OCI-LY3 (cell line): ENCODE results near the gene DKK3.

Source experiments
- EZH2phosphoT487 ChIP-seq: fragments of 200-600 bp; shearing (Covaris generic); IDR thresholded peaks from 2 replicates; pipeline ENCODE4 v1.6.1; 2018; ENCODE audit warnings: antibody characterized with exemption, mixed run types, low read depth
- TF ChIP-seq, protein P1 (sequence below): fragments of 200-600, 300-600 bp; sonication (generic); IDR thresholded peaks from 2 replicates; pipeline ENCODE4 v1.5.1; 2014; ENCODE audit warnings: antibody characterized with exemption, low read length, low read depth

DNA sequence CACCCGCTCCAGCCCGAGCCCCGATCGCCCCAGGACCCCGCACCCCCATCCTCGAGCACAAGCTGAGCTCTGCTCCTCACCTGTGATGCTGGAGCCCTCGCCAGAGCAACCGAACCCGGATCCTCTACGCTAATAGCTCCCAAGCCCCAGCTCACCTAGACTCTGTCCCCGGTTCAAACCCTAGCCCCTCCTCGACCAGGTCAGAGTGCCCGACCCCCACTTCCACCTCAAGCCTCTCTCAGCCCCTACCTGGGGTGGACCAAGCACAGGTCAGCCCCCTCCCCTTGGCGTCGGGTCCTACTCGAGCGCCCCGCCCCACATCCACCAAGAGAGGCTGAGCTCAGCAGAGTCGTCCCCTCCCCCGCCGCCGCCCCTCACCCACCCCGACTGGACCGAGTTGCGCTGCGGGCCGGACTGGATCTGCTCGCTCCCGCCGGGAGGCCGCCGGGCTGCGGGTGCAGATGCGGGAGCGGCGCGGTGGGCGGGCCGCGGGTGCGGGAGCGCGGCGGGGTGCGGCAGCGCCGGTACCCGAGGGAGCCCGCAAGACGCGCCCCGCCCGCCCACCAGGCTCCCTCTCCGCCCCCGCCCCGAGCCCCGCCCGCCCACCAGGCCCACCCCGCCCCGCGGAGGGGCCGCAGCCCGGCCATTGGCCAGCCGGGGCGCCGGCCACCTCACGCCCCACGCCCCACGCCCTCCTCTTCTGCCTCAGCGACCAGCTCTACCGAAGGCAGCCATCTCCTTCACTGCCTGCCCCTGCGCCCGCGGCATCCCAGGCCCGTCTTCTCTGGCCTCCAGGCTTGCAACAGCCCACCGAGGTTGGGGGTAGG is 577 bp upstream of the DKK3 start:
- TF ChIP-seq, protein P1, sequence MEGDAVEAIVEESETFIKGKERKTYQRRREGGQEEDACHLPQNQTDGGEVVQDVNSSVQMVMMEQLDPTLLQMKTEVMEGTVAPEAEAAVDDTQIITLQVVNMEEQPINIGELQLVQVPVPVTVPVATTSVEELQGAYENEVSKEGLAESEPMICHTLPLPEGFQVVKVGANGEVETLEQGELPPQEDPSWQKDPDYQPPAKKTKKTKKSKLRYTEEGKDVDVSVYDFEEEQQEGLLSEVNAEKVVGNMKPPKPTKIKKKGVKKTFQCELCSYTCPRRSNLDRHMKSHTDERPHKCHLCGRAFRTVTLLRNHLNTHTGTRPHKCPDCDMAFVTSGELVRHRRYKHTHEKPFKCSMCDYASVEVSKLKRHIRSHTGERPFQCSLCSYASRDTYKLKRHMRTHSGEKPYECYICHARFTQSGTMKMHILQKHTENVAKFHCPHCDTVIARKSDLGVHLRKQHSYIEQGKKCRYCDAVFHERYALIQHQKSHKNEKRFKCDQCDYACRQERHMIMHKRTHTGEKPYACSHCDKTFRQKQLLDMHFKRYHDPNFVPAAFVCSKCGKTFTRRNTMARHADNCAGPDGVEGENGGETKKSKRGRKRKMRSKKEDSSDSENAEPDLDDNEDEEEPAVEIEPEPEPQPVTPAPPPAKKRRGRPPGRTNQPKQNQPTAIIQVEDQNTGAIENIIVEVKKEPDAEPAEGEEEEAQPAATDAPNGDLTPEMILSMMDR, result no peak
- no peak for TF ChIP-seq EZH2phosphoT487
